Neural cell (in vitro differentiated cells): ENCODE measurements around the gene RIMS4. TPM values are rescaled to one million over a fixed set of nuclear protein-coding genes. Genes with fewer than 3 reads are reported as not detected.

ENCODE experiments used
- H2AFZ ChIP-seq: fragments of 200-600, 300-800 bp; sonication (generic), shearing (Covaris generic); 2 replicates; pipeline ENCODE4 v1.6.0; 2014; ENCODE audit warnings: low read depth, mild to moderate bottlenecking, antibody characterized with exemption, low read length, moderate library complexity
- H3F3A ChIP-seq: fragments of 200-600 bp; shearing (Covaris generic); 2 replicates; pipeline ENCODE4 v1.6.1; 2016; ENCODE audit warnings: mild to moderate bottlenecking, moderate library complexity, mixed read lengths, antibody characterized with exemption, low read length; ENCODE audit not compliant: insufficient read depth, poor library complexity, severe bottlenecking
- H3K27ac ChIP-seq: fragments of 200-600, 300-800 bp; sonication (generic), shearing (Covaris generic); 2 replicates; pipeline ENCODE4 v1.5.1; 2014; ENCODE audit warnings: mild to moderate bottlenecking, low read length, moderate library complexity
- H3K27me3 ChIP-seq: fragments of 300-800, 200-600 bp; sonication (generic), shearing (Covaris generic); 2 replicates; pipeline ENCODE4 v1.6.0; 2014; ENCODE audit warnings: mild to moderate bottlenecking, low read depth, low read length, moderate library complexity; ENCODE audit not compliant: insufficient read depth
- H3K36me3 ChIP-seq: fragments of 300-800, 200-600 bp; sonication (generic), shearing (Covaris generic); 2 replicates; pipeline ENCODE4 v1.5.1; 2014; ENCODE audit warnings: mild to moderate bottlenecking, antibody characterized with exemption, low read length, moderate library complexity; ENCODE audit not compliant: insufficient read depth
- H3K4me2 ChIP-seq: fragments of 300-800, 200-600 bp; sonication (generic), shearing (Covaris generic); 2 replicates; pipeline ENCODE4 v1.6.0; 2014; ENCODE audit warnings: mild to moderate bottlenecking, low read length
- H3K4me3 ChIP-seq: fragments of 300-800, 200-600 bp; sonication (generic), shearing (Covaris generic); 2 replicates; pipeline ENCODE4 v1.5.1; 2014; ENCODE audit warnings: mild to moderate bottlenecking, low read length, moderate library complexity
- H3K79me2 ChIP-seq: fragments of 200-600 bp; shearing (Covaris generic); replicated peaks from 2 replicates; pipeline ENCODE4 v1.6.0; 2014; ENCODE audit warnings: mild to moderate bottlenecking, low read length, moderate library complexity; ENCODE audit not compliant: insufficient read depth
- H3K9ac ChIP-seq: fragments of 300-800, 200-600 bp; sonication (generic), shearing (Covaris generic); 2 replicates; pipeline ENCODE4 v1.6.1; 2016; ENCODE audit warnings: mild to moderate bottlenecking, low read length, mixed read lengths
- H3K9me2 ChIP-seq: fragments of 200-600 bp; shearing (Covaris generic); 2 replicates; pipeline ENCODE4 v1.6.1; 2016; ENCODE audit warnings: mild to moderate bottlenecking, low read length, mixed read lengths; ENCODE audit not compliant: insufficient read depth
- H3K9me3 ChIP-seq: fragments of 200-600, 300-800 bp; sonication (generic), shearing (Covaris generic); 2 replicates; pipeline ENCODE4 v1.6.1; 2016; ENCODE audit warnings: mild to moderate bottlenecking, mixed run types, low read length, moderate library complexity, mixed read lengths
- H4K20me1 ChIP-seq: fragments of 200-600 bp; shearing (Covaris generic); 2 replicates; pipeline ENCODE4 v1.6.1; 2016; ENCODE audit warnings: mild to moderate bottlenecking, mixed run types; ENCODE audit not compliant: insufficient read depth
- CTCF ChIP-seq: fragments of 450-650 bp; IDR thresholded peaks from 2 replicates; pipeline ENCODE4 v1.5.1; 2014; ENCODE audit warnings: antibody characterized with exemption, mild to moderate bottlenecking, moderate library complexity; ENCODE audit not compliant: poor library complexity, severe bottlenecking
- EP300 ChIP-seq: fragments of 450-650 bp; conservative IDR thresholded peaks from 2 replicates; pipeline ENCODE4 v1.6.1; 2014; ENCODE audit warnings: antibody characterized with exemption, mild to moderate bottlenecking, moderate library complexity; ENCODE audit not compliant: poor library complexity, severe bottlenecking
- EZH2 ChIP-seq: fragments of 200-600, 300-800 bp; shearing (Covaris generic), sonication (generic); IDR thresholded peaks from 2 replicates; pipeline ENCODE4 v1.6.1; 2014; ENCODE audit warnings: antibody characterized with exemption, low read length, borderline replicate concordance, mild to moderate bottlenecking; ENCODE audit not compliant: insufficient read depth, poor library complexity, severe bottlenecking
- MXI1 ChIP-seq: fragments of 450-650 bp; conservative IDR thresholded peaks from 2 replicates; pipeline ENCODE4 v1.6.1; 2014; ENCODE audit warnings: antibody characterized with exemption, mild to moderate bottlenecking; ENCODE audit not compliant: poor library complexity, severe bottlenecking
- POLR2AphosphoS5 ChIP-seq: IDR thresholded peaks from 2 replicates; pipeline ENCODE4 v1.6.1; 2012
- RAD21 ChIP-seq: fragments of 450-650 bp; conservative IDR thresholded peaks from 2 replicates; pipeline ENCODE4 v1.6.1; 2014; ENCODE audit warnings: antibody characterized with exemption, mild to moderate bottlenecking, moderate library complexity
- REST ChIP-seq: IDR thresholded peaks from 2 replicates; pipeline ENCODE4 v1.6.1; 2012; ENCODE audit warnings: borderline replicate concordance
- SMC3 ChIP-seq: fragments of 450-650 bp; conservative IDR thresholded peaks from 2 replicates; pipeline ENCODE4 v1.6.1; 2014; ENCODE audit warnings: antibody characterized with exemption, mild to moderate bottlenecking, moderate library complexity; ENCODE audit not compliant: poor library complexity
- TAF1 ChIP-seq: IDR thresholded peaks from 2 replicates; pipeline ENCODE4 v1.6.1; 2012; ENCODE audit warnings: low read depth
- polyA plus RNA-seq: library from polyadenylated mRNA; depleted of rRNA; stranded (reverse); fragments of >200 nt; gene quantifications from 2 replicates; pipeline ENCODE4 v1.2.3, GENCODE V29; 2014

Gene RIMS4
- polyA plus RNA-seq, 1 donor from 2014 or later = 40.6 TPM

- TF ChIP-seq TAF1 (no peak), POLR2AphosphoS5 (no peak), SMC3 (no peak), EZH2 (no peak), EP300 (no peak)
- no peaks in the 10 kb centered on the region for H3K79me2 ChIP-seq
- no peaks in the 10 kb centered on the region for H4K20me1 ChIP-seq
- H3K36me3 ChIP-seq = no peaks in the 10 kb centered on the region
- H3K4me2 ChIP-seq = no peak overlapping the region
- no peak overlapping the region for H3K4me3 ChIP-seq
- H3K9me3 ChIP-seq = no peaks in the 10 kb centered on the region
- H2AFZ ChIP-seq = no peak overlapping the region
- H3K27ac ChIP-seq = no peak overlapping the region
- no peaks in the 10 kb centered on the region for H3K9me2 ChIP-seq
- peaks cover 3% of the 10 kb centered on the region for H3F3A ChIP-seq
- H3K9ac ChIP-seq = no peak overlapping the region
- peaks cover 24% of the 10 kb centered on the region for H3K27me3 ChIP-seq
Observed at GRCh38 chr20:44742304-44743079, 67.9 kb downstream of the RIMS4 start.

GRCh38 chr20:44739942-44740341 lies 70.4 kb downstream of the RIMS4 start:
- no peak overlapping the region for H3K4me2 ChIP-seq
- peaks cover 5% of the 10 kb centered on the region for H3K27me3 ChIP-seq
- no peaks in the 10 kb centered on the region for H3K9me3 ChIP-seq
- no peaks in the 10 kb centered on the region for H3F3A ChIP-seq
- H3K27ac ChIP-seq = no peak overlapping the region
- H4K20me1 ChIP-seq = no peaks in the 10 kb centered on the region
- H3K4me3 ChIP-seq = no peak overlapping the region
- H3K9me2 ChIP-seq = no peaks in the 10 kb centered on the region
- H2AFZ ChIP-seq = no peak overlapping the region
- no peaks in the 10 kb centered on the region for H3K79me2 ChIP-seq
- TF ChIP-seq EP300 (no peak), MXI1 (no peak), SMC3 (no peak), EZH2 (no peak), POLR2AphosphoS5 (no peak), TAF1 (no peak), RAD21 (no peak), REST (no peak), CTCF (no peak)
- no peaks in the 10 kb centered on the region for H3K36me3 ChIP-seq
- H3K9ac ChIP-seq = no peak overlapping the region
